GM21515 (cell line): ENCODE results near the gene TMCO1.
"Not testable (repeated sequence)": the region's sequence is repeated elsewhere in the genome, so short reads cannot be mapped to it uniquely, and the experiment has no call there.

Experiments used
- ATAC-seq: cut with Tn5 transposase; IDR thresholded peaks from one replicate; pipeline ENCODE4 v1.9.1; 2021; ENCODE audit not compliant: unreplicated experiment

TMCO1 gene, protein sequence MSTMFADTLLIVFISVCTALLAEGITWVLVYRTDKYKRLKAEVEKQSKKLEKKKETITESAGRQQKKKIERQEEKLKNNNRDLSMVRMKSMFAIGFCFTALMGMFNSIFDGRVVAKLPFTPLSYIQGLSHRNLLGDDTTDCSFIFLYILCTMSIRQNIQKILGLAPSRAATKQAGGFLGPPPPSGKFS

GRCh38 chr1:165768513-165769394 lies at the start of gene TMCO1:
Gene TMCO1 (minus strand): TSS chr1:165768868. CDS start chr1:165768751, 117 bp downstream.
- ATAC-seq: peak; percentile 99

GRCh38 chr1:165816826-165817497 lies 48.3 kb upstream of the TMCO1 start:
- ATAC-seq: no peak

- no peak for ATAC-seq
Observed at GRCh38 chr1:165816157-165816556, 47.5 kb upstream of the TMCO1 start.

DNA sequence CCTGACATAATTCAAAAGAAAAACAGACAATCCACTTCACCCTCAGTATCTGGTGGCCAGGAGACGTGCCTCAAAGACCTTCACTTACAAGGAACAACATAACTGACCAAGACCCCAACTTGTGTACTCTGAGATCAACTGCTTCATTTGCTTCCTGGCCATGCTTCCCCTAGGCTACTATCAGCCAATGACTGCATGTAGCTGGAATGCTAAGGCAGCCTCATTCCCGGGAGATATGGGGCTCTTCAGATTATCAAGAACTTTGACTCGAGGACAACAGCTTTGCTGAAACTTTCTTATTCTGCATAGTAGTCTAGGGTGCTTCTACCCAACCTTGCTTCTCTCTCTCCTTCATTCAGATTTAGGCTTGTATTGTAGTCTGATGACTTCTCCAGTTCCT lies 47.1 kb upstream of the TMCO1 start:
- no peak for ATAC-seq

GRCh38 chr1:165807613-165808012 lies 38.9 kb upstream of the TMCO1 start:
- ATAC-seq: no peak

DNA sequence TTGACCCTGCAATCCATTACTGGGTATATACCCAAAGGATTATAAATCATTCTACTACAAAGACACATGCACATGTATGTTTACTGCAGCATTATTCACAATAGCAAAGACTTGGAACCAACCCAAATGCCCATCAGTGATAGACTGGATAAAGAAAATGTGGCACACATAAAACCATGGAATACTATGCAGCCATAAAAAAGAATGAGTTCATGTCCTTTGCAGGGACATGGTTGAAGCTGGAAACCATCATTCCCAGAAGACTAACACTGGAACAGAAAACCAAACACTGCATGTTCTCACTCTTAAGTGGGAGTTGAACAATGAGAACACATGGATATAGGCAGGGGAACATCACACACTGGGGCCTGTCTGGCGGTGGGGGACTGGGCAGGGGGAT lies 35.8 kb upstream of the TMCO1 start:
- not testable (repeated sequence) for ATAC-seq

- no peak for ATAC-seq
Observed at GRCh38 chr1:165799387-165799786, 30.7 kb upstream of the TMCO1 start.

- no peak for ATAC-seq
Observed at GRCh38 chr1:165795894-165796293, 27.2 kb upstream of the TMCO1 start.

DNA sequence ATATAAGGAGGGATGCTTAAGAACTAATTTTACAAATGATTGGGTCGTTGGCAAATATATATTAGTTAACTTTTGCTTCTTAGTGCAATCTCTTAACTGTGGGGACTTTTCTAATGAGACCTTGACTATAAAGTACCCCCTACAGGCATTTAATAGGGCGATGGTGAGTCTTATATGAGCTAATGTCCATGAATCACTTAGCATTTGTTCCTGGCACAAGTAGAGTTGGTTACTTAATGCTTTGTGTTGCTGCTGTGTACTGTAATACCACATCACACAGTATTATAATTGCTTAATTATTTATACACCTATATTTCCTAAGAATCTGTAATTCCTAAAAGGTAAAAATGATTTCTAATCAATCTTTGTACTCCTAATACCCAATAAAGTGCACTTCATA lies 25.3 kb upstream of the TMCO1 start:
- ATAC-seq: no peak

GRCh38 chr1:165787741-165788140 lies 19.1 kb upstream of the TMCO1 start:
- ATAC-seq: no peak

DNA sequence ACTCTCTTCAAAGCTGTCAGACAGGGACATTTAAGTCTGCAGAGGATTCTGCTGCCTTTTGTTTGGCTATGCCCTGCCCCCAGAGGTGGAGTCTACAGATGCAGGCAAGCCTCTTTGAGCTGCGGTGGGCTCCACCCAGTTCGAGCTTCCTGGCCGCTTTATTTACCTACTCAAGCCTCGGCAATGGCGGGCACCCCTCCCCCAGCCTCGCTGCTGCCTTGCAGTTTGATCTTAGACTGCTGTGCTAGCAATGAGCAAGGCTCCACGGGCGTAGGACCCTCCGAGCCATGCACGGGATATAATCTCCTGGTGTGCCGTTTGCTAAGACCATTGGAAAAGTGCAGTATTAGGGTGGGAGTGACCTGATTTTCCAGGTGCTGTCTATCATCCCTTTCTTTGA lies 14.9 kb upstream of the TMCO1 start:
- ATAC-seq: not testable (repeated sequence)

- not testable (repeated sequence) for ATAC-seq
Observed at GRCh38 chr1:165778197-165778596, 9.5 kb upstream of the TMCO1 start.

DNA sequence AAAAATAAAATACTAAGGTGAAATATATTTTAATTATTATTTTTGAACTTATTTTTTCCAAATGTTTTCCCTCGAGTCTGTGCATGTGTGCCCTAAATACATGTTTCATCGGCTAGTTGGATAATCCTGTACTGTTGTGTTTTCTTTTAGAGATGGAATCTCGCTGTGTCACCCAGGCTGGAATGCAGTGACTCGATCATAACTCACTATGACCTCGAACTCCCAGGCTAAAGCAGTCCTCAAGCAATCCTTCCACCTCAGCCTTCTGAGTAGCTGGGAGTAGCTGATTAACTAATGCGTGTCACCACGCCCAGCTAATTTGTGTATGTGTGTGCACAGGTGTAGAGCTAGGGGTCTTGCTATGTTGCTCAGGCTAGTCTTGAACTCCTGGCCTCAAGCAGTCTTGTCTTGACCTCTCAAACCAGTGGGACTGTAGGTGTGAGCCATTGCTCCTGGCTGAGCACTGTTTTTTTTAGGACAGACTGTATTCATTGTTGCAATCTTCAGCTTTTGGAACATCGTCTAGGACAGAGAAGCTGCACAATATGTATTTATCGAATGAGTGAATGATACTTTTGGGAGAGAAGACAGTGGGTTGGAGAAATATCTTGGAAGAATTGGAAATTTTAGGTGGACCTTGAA lies 4.8 kb upstream of the TMCO1 start:
- ATAC-seq: no peak

- ATAC-seq: no peak
Observed at GRCh38 chr1:165772739-165773138, 4.1 kb upstream of the TMCO1 start.

DNA sequence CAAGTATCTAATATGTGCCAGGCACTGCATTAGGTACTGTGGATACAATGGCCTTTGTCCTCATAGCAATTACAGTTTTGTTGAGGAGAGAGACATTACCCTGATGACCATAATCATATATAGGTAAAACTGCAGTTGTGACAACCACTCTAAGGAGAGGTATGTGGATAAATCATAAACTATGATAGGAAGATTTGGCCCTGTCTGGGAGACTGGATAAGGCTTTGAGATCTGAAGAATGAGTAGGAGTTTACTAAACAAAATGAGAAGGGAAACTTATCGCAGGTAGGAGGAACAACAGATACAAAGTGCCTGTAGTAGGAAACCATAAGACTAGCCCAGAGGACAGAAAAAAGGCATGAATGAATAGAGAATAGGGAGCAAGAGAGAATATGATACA lies 4.4 kb downstream of the TMCO1 start:
- ATAC-seq: no peak

DNA sequence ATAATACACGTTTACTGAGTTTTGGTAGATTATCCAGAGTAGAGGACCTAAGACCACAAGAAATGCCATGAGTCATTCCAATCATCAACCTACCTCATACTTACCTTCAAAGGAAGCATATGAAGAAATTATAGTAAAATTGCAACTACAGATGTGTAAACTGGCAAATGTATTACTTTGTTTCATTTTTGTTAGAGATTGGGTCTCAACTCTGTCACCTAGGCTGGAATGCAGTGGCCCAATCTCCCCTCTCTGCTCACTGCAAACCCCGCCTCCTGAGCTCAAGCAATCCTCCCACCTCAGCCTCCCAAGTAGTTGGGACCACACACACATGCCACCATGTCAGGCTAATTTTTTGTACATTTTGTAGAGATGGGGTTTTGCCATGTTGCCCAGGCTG lies 5.2 kb downstream of the TMCO1 start:
- no peak for ATAC-seq

DNA sequence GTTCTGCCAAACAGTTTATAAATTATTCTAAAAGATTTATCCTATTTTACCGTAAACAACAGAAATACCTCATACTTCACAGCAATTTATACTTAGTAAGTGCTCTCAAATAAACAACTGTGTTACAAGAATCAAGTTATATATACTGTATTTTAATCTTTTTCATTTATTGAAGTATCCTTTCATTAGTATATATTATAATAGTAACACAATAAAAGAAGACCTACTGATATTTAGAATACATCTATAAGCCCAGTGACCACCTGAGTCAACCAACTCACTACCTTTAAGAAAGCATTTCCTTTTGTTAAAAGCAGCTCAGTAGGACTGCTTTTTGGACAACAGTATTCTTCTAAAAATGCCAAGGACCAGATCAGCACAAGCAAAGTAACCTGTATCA lies 5.9 kb downstream of the TMCO1 start:
- ATAC-seq: no peak

DNA sequence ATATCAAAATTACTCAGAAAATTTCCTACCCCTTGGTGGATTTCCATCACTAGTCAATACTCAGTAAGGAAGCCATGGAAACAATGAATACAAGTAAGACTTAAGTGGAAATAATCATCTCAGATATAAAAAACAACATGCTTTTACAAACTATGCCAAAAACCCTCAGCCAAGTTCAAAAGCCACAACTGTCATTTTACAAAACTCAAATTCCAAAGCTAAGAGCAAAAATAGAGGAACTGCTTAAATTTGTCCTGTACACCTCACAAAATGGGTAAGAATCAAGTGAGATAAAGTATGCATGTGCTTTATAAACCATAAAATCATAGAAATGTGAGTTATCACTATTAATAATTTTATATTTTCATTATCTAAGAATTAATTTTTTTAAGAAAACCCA lies 9.6 kb downstream of the TMCO1 start:
- ATAC-seq: no peak

- ATAC-seq: no peak
Observed at GRCh38 chr1:165755393-165756010, 13.2 kb downstream of the TMCO1 start.

DNA sequence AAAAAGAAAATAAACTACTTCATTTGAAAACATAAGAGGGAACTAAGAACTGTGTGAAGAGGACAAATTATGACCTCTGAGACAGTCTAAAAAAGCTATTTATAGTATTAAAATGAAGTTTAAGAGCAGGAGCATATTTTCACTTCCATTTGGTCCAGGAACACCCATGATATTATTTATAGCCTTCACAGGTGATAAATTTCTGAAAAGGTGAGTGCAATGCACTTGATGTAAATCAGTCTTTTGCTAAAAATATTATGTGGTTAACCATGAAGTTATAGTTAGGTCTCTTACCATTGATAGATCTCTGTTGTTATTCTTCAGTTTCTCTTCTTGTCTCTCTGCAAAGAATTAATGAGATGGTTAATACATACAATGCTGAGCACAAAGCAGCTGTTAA lies 14.7 kb downstream of the TMCO1 start:
- ATAC-seq: peak; percentile 92

GRCh38 chr1:165748550-165748949 lies 20.1 kb downstream of the TMCO1 start:
- no peak for ATAC-seq
